K562 (cell line): ENCODE measurements around the gene RPL9. TPM values are rescaled to one million over a fixed set of nuclear protein-coding genes. Genes with fewer than 3 reads are reported as not detected.

Experiments
- ARID3A ChIP-seq: IDR thresholded peaks from 2 replicates; pipeline ENCODE4 v1.6.1; 2012; ENCODE audit warnings: low read depth, low read length, improper control_type of control experiment, borderline replicate concordance
- BRD9 ChIP-seq: fragments of 450-650 bp; IDR thresholded peaks from 2 replicates; pipeline ENCODE4 v1.6.1; 2018; ENCODE audit warnings: low read depth; ENCODE audit not compliant: partially characterized antibody
- EHMT2 ChIP-seq: fragments of 450-650 bp; IDR thresholded peaks from 2 replicates; pipeline ENCODE4 v1.6.1; 2018; ENCODE audit warnings: antibody characterized with exemption
- ELK3 ChIP-seq: fragments of 450-650 bp; formaldehyde crosslinking; IDR thresholded peaks from 2 replicates; pipeline ENCODE4 v1.4.0; 2020; ENCODE audit warnings: mild to moderate bottlenecking
- EP400 ChIP-seq: fragments of 450-650 bp; IDR thresholded peaks from 2 replicates; pipeline ENCODE4 v1.6.1; 2017; ENCODE audit warnings: antibody characterized with exemption, mild to moderate bottlenecking, moderate library complexity
- GMEB1 ChIP-seq: fragments of 250-450 bp; sonication (Bioruptor Pico); IDR thresholded peaks from 2 replicates; pipeline ENCODE4 v1.4.0; 2020; ENCODE audit warnings: mild to moderate bottlenecking
- NBN ChIP-seq: fragments of 450-650 bp; IDR thresholded peaks from 2 replicates; pipeline ENCODE4 v1.6.1; 2016; ENCODE audit warnings: low read depth, mild to moderate bottlenecking
- NFRKB ChIP-seq: fragments of 450-650 bp; IDR thresholded peaks from 2 replicates; pipeline ENCODE4 v1.6.1; 2016; ENCODE audit warnings: low read depth
- POLR2AphosphoS5 ChIP-seq: IDR thresholded peaks from 2 replicates; pipeline ENCODE4 v1.6.1; 2011; ENCODE audit warnings: mild to moderate bottlenecking, low read depth, low read length, moderate library complexity; ENCODE audit not compliant: control insufficient read depth, insufficient read depth
- POLR2G ChIP-seq: fragments of 200-400 bp; formaldehyde crosslinking; IDR thresholded peaks from 2 replicates; pipeline ENCODE4 v1.6.1; 2017; ENCODE audit warnings: low read depth, mild to moderate bottlenecking, antibody characterized with exemption, low read length, moderate library complexity
- PURB ChIP-seq: sonication (generic); formaldehyde crosslinking; IDR thresholded peaks from 2 replicates; pipeline ENCODE4 v1.9.0; 2021; ENCODE audit warnings: low read depth, mild to moderate bottlenecking, missing genetic modification reagents
- SAFB2 ChIP-seq: fragments of 200-400 bp; formaldehyde crosslinking; IDR thresholded peaks from 2 replicates; pipeline ENCODE4 v1.6.1; 2018; ENCODE audit warnings: borderline replicate concordance, low read length, low read depth, moderate library complexity; ENCODE audit not compliant: severe bottlenecking
- SMC3 ChIP-seq: conservative IDR thresholded peaks from 2 replicates; pipeline ENCODE4 v1.6.1; 2011; ENCODE audit warnings: low read depth, low read length, improper control_type of control experiment; ENCODE audit not compliant: insufficient read depth
- TAF1 ChIP-seq: IDR thresholded peaks from 2 replicates; pipeline ENCODE4 v1.6.1; 2011; ENCODE audit warnings: mild to moderate bottlenecking, low read length, moderate library complexity; ENCODE audit not compliant: insufficient read depth, control insufficient read depth, severe bottlenecking; ENCODE audit errors: extremely low read depth
- TFAM ChIP-seq: fragments of 250-450 bp; sonication (Bioruptor Pico); conservative IDR thresholded peaks from 2 replicates; pipeline ENCODE4 v1.5.0; 2021; ENCODE audit warnings: mild to moderate bottlenecking, moderate library complexity
- ZNF253 ChIP-seq: fragments of 250-450 bp; sonication (Bioruptor Pico); conservative IDR thresholded peaks from 2 replicates; pipeline ENCODE4 v1.6.1; 2021; ENCODE audit warnings: mild to moderate bottlenecking
- polyA plus RNA-seq, 8 experiments: library from polyadenylated mRNA; depleted of rRNA in 4 of 8; stranded (reverse) in 5 of 8; unstranded in 3 of 8; fragments of >200 nt; fragmentation: Nextera tagmentation in 2 of 8; fragmentation: Illumina TruSeq in 1 of 8; extraction: Ambion mirVana in 2 of 8; extraction: Trizol in 1 of 8; gene quantifications; 2 replicates each; pipeline versions ENCODE4 v1.2.1 to v1.2.3, GENCODE V29; 2011 to 2014; ENCODE audit warnings: inconsistent platforms in 1 of 8, missing spikeins in 1 of 8
- total RNA-seq, 7 experiments: library from RNA; depleted of rRNA in 6 of 7; stranded (reverse); fragments of >200 nt in 6 of 7; fragmentation: Illumina TruSeq in 2 of 7; extraction: Trizol in 2 of 7; gene quantifications; 2 replicates each; pipeline versions ENCODE4 v1.2.1 to v1.2.3, GENCODE V29; 2011 to 2021; ENCODE audit warnings: low replicate concordance in 1 of 7
- TF ChIP-seq, protein P1 (sequence below): fragments of 250-450 bp; sonication (Bioruptor Pico); IDR thresholded peaks from 2 replicates; pipeline ENCODE4 v1.8.0; 2022; ENCODE audit warnings: inconsistent platforms
- TF ChIP-seq, protein P2 (sequence below): fragments of 250-450 bp; sonication (Bioruptor Pico); IDR thresholded peaks from 2 replicates; pipeline ENCODE4 v1.5.0; 2021
- TF ChIP-seq, protein P3 (sequence below): sonication (generic); formaldehyde crosslinking; IDR thresholded peaks from 2 replicates; pipeline ENCODE4 v1.8.0; 2022; ENCODE audit warnings: missing genetic modification reagents, mild to moderate bottlenecking, moderate library complexity, borderline replicate concordance

The RPL9 gene
- total and polyA plus RNA-seq, 9 of the 15 experiments (the other 6 are each of a cell fraction or from before 2014, with no cell fraction given), result 1,925 to 5,178 (median 3,033) TPM

DNA sequence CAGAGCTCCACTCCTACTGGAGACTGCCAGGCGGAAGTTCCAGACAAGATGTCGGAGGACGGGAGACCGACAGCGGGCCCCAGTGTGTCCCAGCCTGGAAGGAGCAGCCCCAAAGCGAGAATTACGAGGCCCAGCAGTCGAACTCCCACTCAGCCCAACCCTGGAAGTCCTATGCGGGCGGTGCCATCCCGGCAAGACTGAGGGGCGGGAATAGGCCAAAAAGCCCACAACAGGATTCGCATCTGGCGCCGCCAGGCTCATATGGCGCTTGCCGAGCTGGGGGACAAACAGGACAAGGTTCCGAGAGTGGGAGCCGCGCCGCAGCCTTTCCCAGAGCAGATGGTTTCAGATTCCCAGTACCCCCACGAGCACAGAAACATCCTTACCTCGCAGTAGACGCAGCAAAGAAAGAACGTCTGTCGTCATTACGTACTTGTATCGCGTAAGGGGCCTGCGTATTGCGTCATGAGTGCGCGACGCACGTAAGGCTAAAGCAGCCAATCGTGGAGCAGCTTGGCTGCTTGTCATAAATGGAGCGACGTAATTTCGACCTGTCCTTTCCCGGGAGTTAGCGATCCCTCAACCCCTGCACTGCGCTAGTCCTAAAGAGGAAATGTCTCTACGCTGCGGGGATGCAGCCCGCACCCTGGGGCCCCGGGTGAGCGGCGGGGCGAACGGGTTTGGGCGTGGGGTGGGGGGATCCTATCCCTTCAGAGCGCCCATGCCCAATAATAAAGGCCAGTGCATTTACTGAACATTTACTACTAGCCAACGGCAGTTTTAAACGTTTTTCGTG, at the start of gene RPL9, which contains the start of gene LIAS (continued):
- TF ChIP-seq, protein P1, sequence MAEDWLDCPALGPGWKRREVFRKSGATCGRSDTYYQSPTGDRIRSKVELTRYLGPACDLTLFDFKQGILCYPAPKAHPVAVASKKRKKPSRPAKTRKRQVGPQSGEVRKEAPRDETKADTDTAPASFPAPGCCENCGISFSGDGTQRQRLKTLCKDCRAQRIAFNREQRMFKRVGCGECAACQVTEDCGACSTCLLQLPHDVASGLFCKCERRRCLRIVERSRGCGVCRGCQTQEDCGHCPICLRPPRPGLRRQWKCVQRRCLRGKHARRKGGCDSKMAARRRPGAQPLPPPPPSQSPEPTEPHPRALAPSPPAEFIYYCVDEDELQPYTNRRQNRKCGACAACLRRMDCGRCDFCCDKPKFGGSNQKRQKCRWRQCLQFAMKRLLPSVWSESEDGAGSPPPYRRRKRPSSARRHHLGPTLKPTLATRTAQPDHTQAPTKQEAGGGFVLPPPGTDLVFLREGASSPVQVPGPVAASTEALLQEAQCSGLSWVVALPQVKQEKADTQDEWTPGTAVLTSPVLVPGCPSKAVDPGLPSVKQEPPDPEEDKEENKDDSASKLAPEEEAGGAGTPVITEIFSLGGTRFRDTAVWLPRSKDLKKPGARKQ, result no peak
- TF ChIP-seq NBN (peak; percentile 98), POLR2G (peak; percentile 93), NFRKB (peak; percentile 94), POLR2AphosphoS5 (peak; percentile 97), TAF1 (peak; percentile 95), PURB (CRISPR knock-in tag) (no peak), BRD9 (peak; percentile 98), ELK3 (CRISPR knock-in tag) (no peak), TFAM (no peak), SAFB2 (no peak), EHMT2 (no peak), EP400 (peak; percentile 99), GMEB1 (CRISPR knock-in tag) (peak; percentile 100), ARID3A (no peak; the same call in 1 of the 2 replicates), SMC3 (no peak), ZNF253 (no peak)
- TF ChIP-seq, protein P2, sequence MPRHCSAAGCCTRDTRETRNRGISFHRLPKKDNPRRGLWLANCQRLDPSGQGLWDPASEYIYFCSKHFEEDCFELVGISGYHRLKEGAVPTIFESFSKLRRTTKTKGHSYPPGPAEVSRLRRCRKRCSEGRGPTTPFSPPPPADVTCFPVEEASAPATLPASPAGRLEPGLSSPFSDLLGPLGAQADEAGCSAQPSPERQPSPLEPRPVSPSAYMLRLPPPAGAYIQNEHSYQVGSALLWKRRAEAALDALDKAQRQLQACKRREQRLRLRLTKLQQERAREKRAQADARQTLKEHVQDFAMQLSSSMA (CRISPR knock-in tag), result no peak
- TF ChIP-seq, protein P3, sequence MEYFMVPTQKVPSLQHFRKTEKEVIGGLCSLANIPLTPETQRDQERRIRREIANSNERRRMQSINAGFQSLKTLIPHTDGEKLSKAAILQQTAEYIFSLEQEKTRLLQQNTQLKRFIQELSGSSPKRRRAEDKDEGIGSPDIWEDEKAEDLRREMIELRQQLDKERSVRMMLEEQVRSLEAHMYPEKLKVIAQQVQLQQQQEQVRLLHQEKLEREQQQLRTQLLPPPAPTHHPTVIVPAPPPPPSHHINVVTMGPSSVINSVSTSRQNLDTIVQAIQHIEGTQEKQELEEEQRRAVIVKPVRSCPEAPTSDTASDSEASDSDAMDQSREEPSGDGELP (CRISPR knock-in tag), result peak; percentile 58; the same call in 1 of the 2 replicates
